GM23338 (cell line): Measurements from ENCODE around the gene CTDSP1.

Experiments used
- CREB1 ChIP-seq: fragments of 250-450 bp; sonication (Bioruptor Pico); IDR thresholded peaks from 2 replicates; pipeline ENCODE4 v1.5.0; 2020; ENCODE audit warnings: low read depth, mild to moderate bottlenecking, moderate library complexity
- EZH2 ChIP-seq: fragments of 200-600 bp; sonication (generic); IDR thresholded peaks from one replicate; pipeline ENCODE4 v1.8.0; 2017; ENCODE audit warnings: antibody characterized with exemption, mild to moderate bottlenecking, low read depth; ENCODE audit not compliant: unreplicated experiment
- EZH2phosphoT487 ChIP-seq: fragments of 200-600 bp; sonication (generic); IDR thresholded peaks from one replicate; pipeline ENCODE4 v1.8.1; 2018; ENCODE audit warnings: antibody characterized with exemption; ENCODE audit not compliant: unreplicated experiment
- POLR2AphosphoS5 ChIP-seq: IDR thresholded peaks from 2 replicates; pipeline ENCODE4 v1.6.1; 2016; ENCODE audit warnings: antibody characterized with exemption, low read depth
- TF ChIP-seq, protein P1 (sequence below), 2 experiments: fragments of 200-600 bp in 1 of 2; sonication (generic) in 1 of 2; conservative IDR thresholded peaks; 2 replicates each; pipeline versions ENCODE4 v1.5.1 to v1.6.1; 2016 to 2017; ENCODE audit warnings: antibody characterized with exemption in 2 of 2, low read depth in 2 of 2, mild to moderate bottlenecking in 2 of 2, moderate library complexity in 1 of 2
- TF ChIP-seq, protein P2 (sequence below): IDR thresholded peaks from one replicate; pipeline ENCODE4 v1.6.1; 2018; ENCODE audit warnings: antibody characterized with exemption; ENCODE audit not compliant: unreplicated experiment

DNA sequence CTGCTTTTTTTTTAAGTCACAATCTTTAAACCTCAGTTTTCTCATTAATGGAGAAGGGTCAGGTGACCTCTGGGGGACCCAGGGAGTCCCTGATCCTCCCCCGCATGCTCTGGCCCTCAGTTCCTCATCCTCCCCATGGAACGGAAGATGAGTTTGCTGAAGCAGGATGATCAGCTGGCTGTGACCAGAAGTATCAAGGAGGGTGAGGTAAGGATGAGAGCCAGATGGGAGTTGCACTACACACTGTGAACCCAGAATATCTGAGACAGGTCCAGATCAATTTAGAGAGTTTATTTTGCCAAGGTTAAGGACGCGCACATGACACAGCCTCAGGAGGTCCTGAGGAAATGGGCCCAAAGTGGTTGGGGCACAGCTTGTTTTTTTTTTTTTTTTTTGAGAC lies 39.2 kb upstream of the CTDSP1 start:
- TF ChIP-seq, protein P1, sequence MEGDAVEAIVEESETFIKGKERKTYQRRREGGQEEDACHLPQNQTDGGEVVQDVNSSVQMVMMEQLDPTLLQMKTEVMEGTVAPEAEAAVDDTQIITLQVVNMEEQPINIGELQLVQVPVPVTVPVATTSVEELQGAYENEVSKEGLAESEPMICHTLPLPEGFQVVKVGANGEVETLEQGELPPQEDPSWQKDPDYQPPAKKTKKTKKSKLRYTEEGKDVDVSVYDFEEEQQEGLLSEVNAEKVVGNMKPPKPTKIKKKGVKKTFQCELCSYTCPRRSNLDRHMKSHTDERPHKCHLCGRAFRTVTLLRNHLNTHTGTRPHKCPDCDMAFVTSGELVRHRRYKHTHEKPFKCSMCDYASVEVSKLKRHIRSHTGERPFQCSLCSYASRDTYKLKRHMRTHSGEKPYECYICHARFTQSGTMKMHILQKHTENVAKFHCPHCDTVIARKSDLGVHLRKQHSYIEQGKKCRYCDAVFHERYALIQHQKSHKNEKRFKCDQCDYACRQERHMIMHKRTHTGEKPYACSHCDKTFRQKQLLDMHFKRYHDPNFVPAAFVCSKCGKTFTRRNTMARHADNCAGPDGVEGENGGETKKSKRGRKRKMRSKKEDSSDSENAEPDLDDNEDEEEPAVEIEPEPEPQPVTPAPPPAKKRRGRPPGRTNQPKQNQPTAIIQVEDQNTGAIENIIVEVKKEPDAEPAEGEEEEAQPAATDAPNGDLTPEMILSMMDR (conservative IDR thresholded peaks at IDR 0.05; ENCODE audit: low read depth in 2 of 2): no peak
- TF ChIP-seq EZH2 (no peak), POLR2AphosphoS5 (no peak), CREB1 (CRISPR knock-in tag) (no peak), EZH2phosphoT487 (no peak)
- TF ChIP-seq, protein P2, sequence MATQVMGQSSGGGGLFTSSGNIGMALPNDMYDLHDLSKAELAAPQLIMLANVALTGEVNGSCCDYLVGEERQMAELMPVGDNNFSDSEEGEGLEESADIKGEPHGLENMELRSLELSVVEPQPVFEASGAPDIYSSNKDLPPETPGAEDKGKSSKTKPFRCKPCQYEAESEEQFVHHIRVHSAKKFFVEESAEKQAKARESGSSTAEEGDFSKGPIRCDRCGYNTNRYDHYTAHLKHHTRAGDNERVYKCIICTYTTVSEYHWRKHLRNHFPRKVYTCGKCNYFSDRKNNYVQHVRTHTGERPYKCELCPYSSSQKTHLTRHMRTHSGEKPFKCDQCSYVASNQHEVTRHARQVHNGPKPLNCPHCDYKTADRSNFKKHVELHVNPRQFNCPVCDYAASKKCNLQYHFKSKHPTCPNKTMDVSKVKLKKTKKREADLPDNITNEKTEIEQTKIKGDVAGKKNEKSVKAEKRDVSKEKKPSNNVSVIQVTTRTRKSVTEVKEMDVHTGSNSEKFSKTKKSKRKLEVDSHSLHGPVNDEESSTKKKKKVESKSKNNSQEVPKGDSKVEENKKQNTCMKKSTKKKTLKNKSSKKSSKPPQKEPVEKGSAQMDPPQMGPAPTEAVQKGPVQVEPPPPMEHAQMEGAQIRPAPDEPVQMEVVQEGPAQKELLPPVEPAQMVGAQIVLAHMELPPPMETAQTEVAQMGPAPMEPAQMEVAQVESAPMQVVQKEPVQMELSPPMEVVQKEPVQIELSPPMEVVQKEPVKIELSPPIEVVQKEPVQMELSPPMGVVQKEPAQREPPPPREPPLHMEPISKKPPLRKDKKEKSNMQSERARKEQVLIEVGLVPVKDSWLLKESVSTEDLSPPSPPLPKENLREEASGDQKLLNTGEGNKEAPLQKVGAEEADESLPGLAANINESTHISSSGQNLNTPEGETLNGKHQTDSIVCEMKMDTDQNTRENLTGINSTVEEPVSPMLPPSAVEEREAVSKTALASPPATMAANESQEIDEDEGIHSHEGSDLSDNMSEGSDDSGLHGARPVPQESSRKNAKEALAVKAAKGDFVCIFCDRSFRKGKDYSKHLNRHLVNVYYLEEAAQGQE: no peak
